Activated CD4-positive, alpha-beta T cell treated with anti-CD3 and anti-CD28 coated beads, Interleukin-2, amount 50 U/mL, for 4 hours (primary cell): Measurements from ENCODE around the gene C1QTNF1.

Source experiments
- DNase-seq, 2 experiments: peaks; one replicate each; pipeline ENCODE4 v3.0.0-alpha.2; 2020

C1QTNF1 gene

GRCh38 chr17:79042421-79043190, 18.6 kb downstream of the C1QTNF1 start:
- DNase-seq: peak; percentile 63

GRCh38 chr17:79043191-79043930, 19.4 kb downstream of the C1QTNF1 start:
- no peak for DNase-seq

GRCh38 chr17:79043931-79044320, 20.0 kb downstream of the C1QTNF1 start:
- DNase-seq: no peak

GRCh38 chr17:79044462-79044861, 20.5 kb downstream of the C1QTNF1 start:
- DNase-seq: no peak

GRCh38 chr17:79045001-79045729, 21.2 kb downstream of the C1QTNF1 start:
- no peak for DNase-seq

- peak; percentile 48 to 57 for DNase-seq
Measured at GRCh38 chr17:79045842-79046196, 21.9 kb downstream of the C1QTNF1 start.

- no peak for DNase-seq
Measured at GRCh38 chr17:79046197-79046915, 22.4 kb downstream of the C1QTNF1 start.

GRCh38 chr17:79046916-79047280, 22.9 kb downstream of the C1QTNF1 start:
- DNase-seq: no peak

GRCh38 chr17:79047291-79047920, 23.4 kb downstream of the C1QTNF1 start:
- no peak for DNase-seq

- no peak for DNase-seq
Measured at GRCh38 chr17:79047923-79048825, 24.2 kb downstream of the C1QTNF1 start.

GRCh38 chr17:79048826-79049755, 25.1 kb downstream of the C1QTNF1 start:
- no peak for DNase-seq

GRCh38 chr17:79049821-79050220, 25.9 kb downstream of the C1QTNF1 start:
- DNase-seq: no peak

GRCh38 chr17:79050551-79050950, 26.6 kb downstream of the C1QTNF1 start:
- no peak for DNase-seq

- no peak for DNase-seq
Measured at GRCh38 chr17:79051306-79051705, 27.3 kb downstream of the C1QTNF1 start.

GRCh38 chr17:79052131-79052530, 28.2 kb downstream of the C1QTNF1 start:
- DNase-seq: no peak

GRCh38 chr17:79053251-79053925, 29.4 kb downstream of the C1QTNF1 start:
- no peak for DNase-seq

GRCh38 chr17:79054200-79054960, 30.4 kb downstream of the C1QTNF1 start:
- no peak for DNase-seq

GRCh38 chr17:79055197-79055596, 31.2 kb downstream of the C1QTNF1 start:
- DNase-seq: no peak
